BLaER1 treated with 17β-estradiol and CSF1 and Interleukin-3, amounts not matched to agents 10 nM and 100 nM (cell line): ENCODE measurements around the gene ZNF579.
A peak's percentile ranks its signal among the peaks of the same experiment; 100 is the strongest.

Experiments
- H3K27ac ChIP-seq, 11 experiments: shearing (Covaris generic); formaldehyde crosslinking; 2 replicates each; pipeline ENCODE4 v1.8.1; 2022
- H3K27me3 ChIP-seq, 11 experiments: shearing (Covaris generic); formaldehyde crosslinking; 2 replicates each; pipeline ENCODE4 v1.8.1; 2022
- H3K36me3 ChIP-seq, 11 experiments: shearing (Covaris generic); formaldehyde crosslinking; 2 replicates each; pipeline ENCODE4 v1.8.1; 2022
- H3K4me1 ChIP-seq, 10 experiments: shearing (Covaris generic); formaldehyde crosslinking; 2 replicates each; pipeline ENCODE4 v1.8.1; 2022
- H3K4me2 ChIP-seq, 11 experiments: shearing (Covaris generic); formaldehyde crosslinking; 2 replicates each; pipeline ENCODE4 v1.8.1; 2022
- H3K4me3 ChIP-seq, 10 experiments: shearing (Covaris generic); formaldehyde crosslinking; 2 replicates each; pipeline ENCODE4 v1.8.1; 2022
- H3K9ac ChIP-seq, 11 experiments: shearing (Covaris generic); formaldehyde crosslinking; 2 replicates each; pipeline ENCODE4 v1.8.1; 2022
- H3K9me3 ChIP-seq, 11 experiments: shearing (Covaris generic); formaldehyde crosslinking; replicated peaks in 1 of 11; 2 replicates each; pipeline ENCODE4 v1.8.1; 2022
- H4K20me1 ChIP-seq, 11 experiments: shearing (Covaris generic); formaldehyde crosslinking; 2 replicates each; pipeline ENCODE4 v1.8.1; 2022
- Cebpa-rat ChIP-seq, 11 experiments: shearing (Covaris generic); IDR thresholded peaks; 2 replicates each; pipeline ENCODE4 v1.8.1; 2022

The ZNF579 gene

GRCh38 chr19:55559684-55560083 lies 21.0 kb downstream of the ZNF579 start:
- H3K27me3 ChIP-seq = no peaks in the 10 kb centered on the region

GRCh38 chr19:55554741-55555152 lies 25.9 kb downstream of the ZNF579 start:
- no peaks in the 10 kb centered on the region for H3K36me3 ChIP-seq
- H3K4me1 ChIP-seq = peaks cover 27 to 42% (median 38%) of the 10 kb centered on the region in 10 experiments
- H3K9ac ChIP-seq = no peak overlapping the region
- no peak overlapping the region for H3K4me3 ChIP-seq
- no peak overlapping the region for H3K4me2 ChIP-seq
- no peaks in the 10 kb centered on the region for H4K20me1 ChIP-seq
- no peak overlapping the region for H3K27ac ChIP-seq
- H3K27me3 ChIP-seq = no peaks in the 10 kb centered on the region
- TF ChIP-seq Cebpa-rat (IDR thresholded peaks at IDR 0.05) = no peak
- no peaks in the 10 kb centered on the region for H3K9me3 ChIP-seq

More at GRCh38 chr19:55559684-55560083, 21.0 kb downstream of the ZNF579 start:
- no peaks in the 10 kb centered on the region for H4K20me1 ChIP-seq
- TF ChIP-seq Cebpa-rat (IDR thresholded peaks at IDR 0.05) = no peak
- no peaks in the 10 kb centered on the region for H3K36me3 ChIP-seq
- peaks cover 0 to 9% (median 0%) of the 10 kb centered on the region in 11 experiments; a peak in 7 of 22 replicates for H3K9me3 ChIP-seq
- H3K27ac ChIP-seq = no peak overlapping the region
- peaks cover 0 to 15% (median 9%) of the 10 kb centered on the region in 10 experiments; a peak in 13 of 20 replicates for H3K4me1 ChIP-seq
- H3K9ac ChIP-seq = no peak overlapping the region
- no peak overlapping the region for H3K4me3 ChIP-seq
- H3K4me2 ChIP-seq = no peak overlapping the region

- H3K4me3 ChIP-seq = no peak overlapping the region
- no peak overlapping the region for H3K9ac ChIP-seq
- no peaks in the 10 kb centered on the region for H3K9me3 ChIP-seq
- H4K20me1 ChIP-seq = no peaks in the 10 kb centered on the region
- H3K36me3 ChIP-seq = no peaks in the 10 kb centered on the region
- H3K27ac ChIP-seq = no peak overlapping the region
- no peak for TF ChIP-seq Cebpa-rat (IDR thresholded peaks at IDR 0.05)
- H3K4me1 ChIP-seq = peaks cover 30 to 47% (median 42%) of the 10 kb centered on the region in 10 experiments
- no peak overlapping the region for H3K4me2 ChIP-seq
- no peaks in the 10 kb centered on the region for H3K27me3 ChIP-seq
Observed at GRCh38 chr19:55554302-55554701, 26.3 kb downstream of the ZNF579 start.

- no peaks in the 10 kb centered on the region for H4K20me1 ChIP-seq
- H3K36me3 ChIP-seq = no peaks in the 10 kb centered on the region
- H3K27ac ChIP-seq = no peak overlapping the region
- no peak overlapping the region; a peak in 2 of 22 replicates for H3K9ac ChIP-seq
- no peaks in the 10 kb centered on the region for H3K9me3 ChIP-seq
- no peak overlapping the region for H3K4me3 ChIP-seq
- TF ChIP-seq Cebpa-rat (IDR thresholded peaks at IDR 0.05) = no peak
- peak overlapping the region in 9 of 11 experiments; percentile 30 to 60 (median 40); a peak in 18 of 22 replicates for H3K4me2 ChIP-seq
- no peaks in the 10 kb centered on the region for H3K27me3 ChIP-seq
- H3K4me1 ChIP-seq = peaks cover 38 to 55% (median 50%) of the 10 kb centered on the region in 10 experiments
Observed at GRCh38 chr19:55553217-55554182, 27.1 kb downstream of the ZNF579 start.

- no peak for TF ChIP-seq Cebpa-rat (IDR thresholded peaks at IDR 0.05)
- no peak overlapping the region for H3K27ac ChIP-seq
- no peaks in the 10 kb centered on the region for H3K36me3 ChIP-seq
- no peaks in the 10 kb centered on the region for H3K9me3 ChIP-seq
- H3K4me3 ChIP-seq = no peak overlapping the region
- no peaks in the 10 kb centered on the region for H3K27me3 ChIP-seq
- H4K20me1 ChIP-seq = no peaks in the 10 kb centered on the region
- no peak overlapping the region; a peak in 1 of 22 replicates for H3K9ac ChIP-seq
- peaks cover 38 to 60% (median 57%) of the 10 kb centered on the region in 10 experiments for H3K4me1 ChIP-seq
- peak overlapping the region in 10 of 11 experiments; percentile 4 to 60 (median 38); a peak in 18 of 22 replicates for H3K4me2 ChIP-seq
Observed at GRCh38 chr19:55552620-55553019, 28.0 kb downstream of the ZNF579 start.

- no peak overlapping the region for H3K27ac ChIP-seq
- no peaks in the 10 kb centered on the region for H3K9me3 ChIP-seq
- H3K4me2 ChIP-seq = peak overlapping the region in 8 of 11 experiments; percentile 33 to 60 (median 46); a peak in 11 of 22 replicates
- no peaks in the 10 kb centered on the region for H4K20me1 ChIP-seq
- no peak for TF ChIP-seq Cebpa-rat (IDR thresholded peaks at IDR 0.05)
- no peak overlapping the region for H3K9ac ChIP-seq
- no peaks in the 10 kb centered on the region for H3K27me3 ChIP-seq
- no peaks in the 10 kb centered on the region for H3K36me3 ChIP-seq
- peaks cover 38 to 64% (median 59%) of the 10 kb centered on the region in 10 experiments for H3K4me1 ChIP-seq
- no peak overlapping the region for H3K4me3 ChIP-seq
Observed at GRCh38 chr19:55552206-55552605, 28.4 kb downstream of the ZNF579 start.

GRCh38 chr19:55550321-55550650 lies 30.4 kb downstream of the ZNF579 start:
- peak overlapping the region; percentile 59 to 98 (median 77); a peak in 20 of 22 replicates for H3K27ac ChIP-seq
- H3K36me3 ChIP-seq = no peaks in the 10 kb centered on the region
- H3K4me2 ChIP-seq = peak overlapping the region; percentile 83 to 99 (median 91)
- no peak for TF ChIP-seq Cebpa-rat (IDR thresholded peaks at IDR 0.05)
- H3K9me3 ChIP-seq = no peaks in the 10 kb centered on the region
- peak overlapping the region; percentile 41 to 67 (median 52); a peak in 17 of 20 replicates for H3K4me3 ChIP-seq
- peak overlapping the region; percentile 57 to 84 (median 72); a peak in 21 of 22 replicates for H3K9ac ChIP-seq
- peaks cover 57 to 84% (median 78%) of the 10 kb centered on the region in 10 experiments for H3K4me1 ChIP-seq
- H4K20me1 ChIP-seq = no peaks in the 10 kb centered on the region
- H3K27me3 ChIP-seq = no peaks in the 10 kb centered on the region

- no peak for TF ChIP-seq Cebpa-rat (IDR thresholded peaks at IDR 0.05)
- H3K27ac ChIP-seq = peak overlapping the region; percentile 59 to 98 (median 77)
- peak overlapping the region; percentile 41 to 67 (median 52); a peak in 19 of 20 replicates for H3K4me3 ChIP-seq
- peaks cover 62 to 89% (median 84%) of the 10 kb centered on the region in 10 experiments for H3K4me1 ChIP-seq
- no peaks in the 10 kb centered on the region for H3K27me3 ChIP-seq
- peak overlapping the region; percentile 57 to 84 (median 72) for H3K9ac ChIP-seq
- H3K9me3 ChIP-seq = no peaks in the 10 kb centered on the region
- no peaks in the 10 kb centered on the region for H3K36me3 ChIP-seq
- H3K4me2 ChIP-seq = peak overlapping the region; percentile 83 to 99 (median 91)
- H4K20me1 ChIP-seq = no peaks in the 10 kb centered on the region
Observed at GRCh38 chr19:55549500-55550320, 30.9 kb downstream of the ZNF579 start.
